HG02938 (cell line): ENCODE results near the gene LIPH.
A peak's percentile ranks its signal among the peaks of the same experiment; 100 is the strongest.

Source experiments
- ATAC-seq: cut with Tn5 transposase; IDR thresholded peaks from one replicate; pipeline ENCODE4 v1.9.1; 2021; ENCODE audit warnings: mild to moderate bottlenecking, moderate library complexity; ENCODE audit not compliant: unreplicated experiment

The LIPH gene

GRCh38 chr3:185540695-185541094 is 11.7 kb downstream of the LIPH start:
- no peak for ATAC-seq

DNA sequence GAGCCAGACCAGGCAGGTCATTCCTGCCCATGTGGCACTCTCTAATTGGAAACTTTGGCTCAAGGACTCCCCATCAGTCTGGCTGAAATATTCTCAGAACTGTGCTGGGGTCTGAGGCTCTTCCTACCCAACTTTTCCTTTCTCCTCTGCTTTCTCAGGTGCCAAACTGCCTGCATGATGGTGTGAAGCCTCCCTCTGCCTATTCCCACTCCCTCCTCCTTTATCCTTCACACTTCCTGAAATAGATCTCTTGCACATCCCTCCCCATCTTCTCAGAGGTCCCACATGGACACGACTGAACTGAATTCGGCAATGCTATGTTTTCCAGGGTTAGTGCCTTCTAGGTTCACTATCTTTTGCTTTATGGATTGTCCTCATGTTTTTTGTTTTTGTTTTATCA is 12.5 kb downstream of the LIPH start:
- no peak for ATAC-seq

DNA sequence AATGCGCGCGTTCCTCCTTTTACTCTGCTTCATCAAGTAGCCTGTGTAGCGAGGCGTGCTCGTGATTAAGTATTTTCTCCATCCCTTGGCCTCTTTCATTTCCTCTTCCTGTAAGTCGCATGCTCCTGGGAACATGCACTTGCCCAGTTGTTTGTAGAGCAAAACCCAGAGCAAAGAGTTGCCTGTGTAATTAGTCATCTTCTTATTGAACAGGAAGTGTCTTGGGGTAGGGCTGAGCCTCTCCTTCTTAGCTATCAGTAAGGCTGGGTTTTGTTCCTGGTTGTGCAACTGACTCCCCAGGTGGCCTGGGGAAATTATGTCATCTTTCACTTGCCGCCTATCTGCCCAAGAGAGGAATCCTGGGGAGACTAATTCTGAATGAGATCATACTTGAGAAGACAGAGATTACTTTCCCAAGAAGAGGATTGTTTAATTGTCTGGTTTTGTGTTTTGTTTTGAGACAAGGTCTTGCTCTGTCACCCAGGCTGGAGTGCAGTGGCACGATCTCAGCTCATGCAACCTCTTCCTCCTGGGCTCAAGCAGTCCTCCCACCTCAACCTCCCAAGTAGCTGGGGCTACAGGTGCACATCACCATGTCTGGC is 14.9 kb downstream of the LIPH start:
- peak; percentile 98 for ATAC-seq

DNA sequence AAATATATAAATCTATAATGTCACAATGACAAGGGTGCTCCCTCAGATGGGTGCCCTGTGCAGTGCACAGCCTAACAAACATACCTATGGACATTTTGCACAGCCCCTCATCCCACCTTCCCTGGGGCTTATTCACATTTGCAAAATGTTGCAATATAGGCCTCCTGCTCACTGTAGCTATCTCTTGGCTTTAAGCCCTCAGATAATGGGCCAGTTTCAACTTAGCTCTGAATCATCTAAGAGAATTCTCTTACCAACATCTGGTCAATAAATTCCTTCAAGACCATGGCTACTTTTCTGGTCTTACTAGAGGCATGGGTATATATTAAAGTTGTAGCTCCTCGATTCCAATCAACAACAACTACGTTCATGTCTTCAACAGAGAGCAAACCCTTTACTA is 17.9 kb downstream of the LIPH start:
- no peak for ATAC-seq

- ATAC-seq = no peak
Measured at GRCh38 chr3:185532901-185533300, 19.5 kb downstream of the LIPH start.

DNA sequence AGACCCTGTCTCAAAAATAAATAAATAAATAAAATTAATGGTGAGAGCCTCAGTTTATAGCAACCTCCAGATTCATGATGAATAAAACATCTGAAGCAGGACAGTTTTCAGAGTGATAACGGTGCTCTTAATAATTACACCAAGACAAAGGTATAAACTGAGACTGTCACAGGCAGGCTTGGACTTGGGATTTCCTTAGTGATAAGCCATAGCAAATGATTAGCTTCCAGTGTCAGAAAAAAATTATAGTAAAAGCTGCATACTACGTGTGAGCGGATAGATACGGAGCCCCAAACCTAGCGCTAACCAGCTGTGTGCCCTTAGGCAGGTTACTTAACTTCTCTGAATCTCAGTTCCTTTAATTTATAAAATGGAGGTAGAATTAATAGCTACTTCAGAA is 21.5 kb downstream of the LIPH start:
- no peak for ATAC-seq

- ATAC-seq = no peak
Measured at GRCh38 chr3:185528532-185528931, 23.9 kb downstream of the LIPH start.

- ATAC-seq = no peak
Measured at GRCh38 chr3:185527364-185527763, 25.0 kb downstream of the LIPH start.

DNA sequence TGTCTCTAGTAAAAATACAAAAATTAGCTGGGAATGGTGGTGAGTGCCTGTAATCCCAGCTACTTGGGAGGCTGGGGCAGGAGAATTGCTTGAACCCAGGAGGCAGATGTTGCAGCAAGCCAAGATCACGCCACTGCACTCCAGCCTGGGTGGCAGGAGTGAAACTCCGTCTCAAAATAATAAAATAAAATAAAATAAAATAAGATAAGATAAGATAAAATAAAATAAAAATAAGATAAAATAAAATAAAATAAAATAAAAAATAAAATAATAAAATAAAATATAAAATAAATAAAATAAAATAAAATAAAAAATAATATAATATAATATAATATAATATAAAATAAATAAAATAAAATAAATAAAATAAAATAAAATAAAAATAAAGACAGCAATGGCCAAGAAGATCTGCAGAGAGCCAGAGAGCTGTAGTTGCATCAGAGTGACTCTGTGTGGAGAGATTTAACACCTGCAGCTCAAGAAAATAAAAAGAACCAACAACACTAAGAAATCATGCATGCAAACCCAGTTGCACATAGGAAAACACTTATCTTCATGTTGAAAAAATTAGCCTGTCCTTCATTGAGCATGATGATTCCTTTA is 25.9 kb downstream of the LIPH start:
- ATAC-seq = no peak

DNA sequence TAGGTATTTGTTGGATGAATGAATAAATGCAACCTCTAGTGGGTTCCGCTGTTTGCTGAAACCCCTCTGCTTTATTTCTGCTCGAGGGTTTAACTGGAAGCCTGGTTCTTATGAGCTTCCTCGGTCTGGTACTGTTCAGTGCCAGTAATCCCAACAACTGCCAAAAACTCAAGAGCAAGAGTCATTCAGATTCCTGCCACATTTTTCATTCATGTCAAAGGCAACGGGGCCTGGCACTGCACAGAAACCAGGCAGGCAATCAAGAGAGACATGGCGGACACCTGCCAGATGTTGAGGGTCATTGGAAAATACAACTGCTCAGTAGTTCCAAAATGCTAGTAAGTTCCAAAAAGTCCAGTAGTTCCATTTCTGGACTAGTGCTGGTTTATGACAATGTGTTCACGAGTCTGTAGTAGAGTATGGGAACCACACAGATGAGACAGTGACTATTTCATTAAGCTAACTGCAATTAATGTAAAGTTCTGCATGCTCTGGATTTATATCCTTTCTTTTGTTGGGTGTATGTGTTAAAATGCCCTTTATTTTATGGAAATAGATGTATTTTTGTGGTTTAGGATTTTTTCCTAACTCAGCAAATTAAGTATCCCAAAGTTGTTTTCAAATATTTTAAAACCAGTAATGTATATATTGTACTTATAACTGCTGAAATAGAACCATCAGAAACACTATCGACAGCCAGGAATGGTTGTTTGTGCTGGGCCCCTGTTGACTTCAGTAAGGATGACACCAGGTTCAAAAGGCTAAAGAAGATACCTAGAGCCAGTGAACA is 30.8 kb downstream of the LIPH start:
- ATAC-seq = no peak

DNA sequence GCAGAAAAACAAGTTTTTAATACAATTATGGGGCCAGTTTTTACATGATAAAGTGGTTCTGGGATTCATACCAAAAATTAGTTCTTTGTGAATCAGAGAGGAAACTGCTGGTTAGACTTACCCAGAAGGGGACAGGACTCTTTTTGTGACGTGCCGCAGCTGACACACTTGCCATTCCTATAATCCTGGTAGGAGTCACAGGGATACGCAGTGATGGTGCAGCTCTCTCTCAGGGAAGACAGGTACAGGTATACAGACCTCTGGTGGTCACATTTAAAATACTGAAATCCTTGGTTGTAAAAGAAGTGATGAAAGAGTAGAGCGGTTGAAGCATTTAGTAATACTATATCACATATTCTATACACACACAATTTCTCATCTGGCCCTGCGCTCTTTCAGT is 33.4 kb downstream of the LIPH start:
- ATAC-seq = no peak

GRCh38 chr3:185517387-185518130 is 34.8 kb downstream of the LIPH start:
- ATAC-seq = no peak

- ATAC-seq = no peak
Measured at GRCh38 chr3:185511711-185512110, 40.7 kb downstream of the LIPH start.

DNA sequence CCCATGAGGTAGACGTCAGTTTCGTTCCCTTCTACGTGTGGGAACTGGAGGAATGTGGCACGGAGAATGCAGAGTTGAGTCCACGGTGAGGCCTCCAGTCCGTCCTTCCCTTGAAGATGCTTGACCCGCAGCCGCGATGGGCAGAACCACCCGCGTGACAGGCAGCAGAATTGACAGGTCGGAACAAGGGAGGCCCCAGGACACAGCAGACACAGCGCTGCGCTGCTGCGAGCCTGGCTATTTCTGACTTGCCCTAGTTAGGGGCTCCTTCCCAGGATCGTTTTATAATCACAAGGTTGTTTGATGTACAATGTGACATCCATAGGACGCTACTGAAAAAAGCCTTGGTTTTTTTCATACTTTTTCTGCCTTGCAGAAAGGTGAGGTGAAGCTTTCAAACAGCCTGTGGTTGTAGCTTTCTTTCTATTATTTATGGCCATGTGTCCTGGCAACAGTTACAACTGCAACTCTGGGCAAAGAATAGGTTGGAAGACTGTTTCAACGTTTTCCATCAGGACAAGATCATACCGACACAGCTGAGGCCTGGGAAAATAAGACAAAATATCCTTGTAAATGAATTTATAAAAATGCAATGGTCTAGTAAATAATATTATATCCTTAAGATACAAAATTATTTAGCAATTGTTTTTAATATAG is 43.9 kb downstream of the LIPH start:
- ATAC-seq = no peak

GRCh38 chr3:185507883-185508282 is 44.5 kb downstream of the LIPH start:
- no peak for ATAC-seq

DNA sequence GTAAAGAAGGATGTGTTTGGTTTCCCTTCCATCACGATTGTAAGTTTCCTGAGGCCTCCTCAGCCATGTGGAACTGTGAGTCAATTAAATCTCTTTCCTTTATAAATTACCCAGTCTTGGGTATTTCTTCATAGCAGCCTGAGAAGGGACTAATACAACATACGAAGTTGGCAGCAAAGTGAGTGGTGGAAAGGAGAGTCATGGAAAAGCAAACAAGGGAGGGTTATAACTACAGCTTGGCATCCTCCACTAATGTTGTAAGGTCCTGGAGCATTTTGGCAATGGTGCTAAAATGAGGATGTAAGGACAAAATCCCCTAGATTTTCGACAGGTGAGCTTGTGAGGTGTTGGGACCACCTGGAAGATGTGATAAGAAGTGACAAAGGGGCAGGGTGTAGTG is 47.8 kb downstream of the LIPH start:
- ATAC-seq = no peak

DNA sequence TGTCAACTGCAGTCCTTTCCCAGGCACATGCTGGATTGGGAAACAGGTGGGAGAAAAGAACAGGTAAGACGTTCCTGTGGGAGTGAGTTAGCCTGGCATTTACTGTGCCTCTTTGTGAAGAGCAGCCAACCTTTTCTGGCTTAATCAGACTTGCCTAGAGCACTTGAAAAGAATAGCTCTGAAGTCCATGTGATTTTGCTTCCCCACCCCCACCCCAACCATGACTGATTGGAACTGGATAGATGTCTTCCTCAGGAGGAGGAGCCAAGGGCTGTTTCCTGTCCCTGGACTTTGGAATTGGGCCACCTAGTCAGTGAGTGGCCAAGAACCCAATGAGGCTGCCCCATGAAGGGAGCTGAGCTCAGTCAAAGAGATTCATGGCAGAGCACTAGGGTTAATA is 48.9 kb downstream of the LIPH start:
- ATAC-seq = no peak

DNA sequence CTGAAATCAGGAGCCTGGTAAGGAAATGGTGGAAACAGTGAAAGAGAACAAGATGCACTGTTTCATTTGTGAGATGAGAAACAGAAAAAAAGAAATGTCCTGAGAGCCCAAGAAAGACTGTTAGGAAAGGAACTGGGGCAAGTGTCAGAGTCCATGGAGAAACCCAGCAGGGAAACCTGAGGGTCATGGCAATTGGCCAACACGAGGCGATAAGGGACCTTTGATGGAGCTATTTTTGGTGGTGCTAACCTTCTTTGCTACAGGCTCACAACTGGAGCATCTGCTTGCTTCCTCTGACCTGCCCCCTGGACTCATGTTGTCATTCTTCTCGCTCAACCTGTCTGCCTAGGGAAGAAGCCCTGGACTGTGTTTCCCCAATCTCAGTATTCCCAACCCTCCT is 49.4 kb downstream of the LIPH start:
- no peak for ATAC-seq

- ATAC-seq = peak; percentile 88
Measured at GRCh38 chr3:185498503-185499396, 53.6 kb downstream of the LIPH start, which contains the start of gene TMEM41A. Gene TMEM41A, minus strand, starts transcription at chr3:185499035. Its CDS starts 74 bp downstream, at chr3:185498961.

- ATAC-seq = no peak
Measured at GRCh38 chr3:185490241-185490640, 62.1 kb downstream of the LIPH start.
